OCI-LY3 (cell line): Measurements from ENCODE around the gene HIRIP3.
"Not testable (repeated sequence)": the region's sequence is repeated elsewhere in the genome, so short reads cannot be mapped to it uniquely, and the experiment has no call there.

Experiments
- H2AFZ ChIP-seq: fragments of 200-600, 300-600 bp; shearing (Covaris generic); 2 replicates; pipeline ENCODE4 v1.6.0; 2014; ENCODE audit warnings: antibody characterized with exemption, low read depth, low read length
- H3K27ac ChIP-seq: fragments of 200-600, 300-600 bp; sonication (generic); 2 replicates; pipeline ENCODE4 v1.5.1; 2014; ENCODE audit warnings: mild to moderate bottlenecking, low read length, moderate library complexity, mixed read lengths
- H3K27me3 ChIP-seq: fragments of 200-600, 300-600 bp; sonication (generic); 2 replicates; pipeline ENCODE4 v1.6.1; 2014; ENCODE audit warnings: low read depth, low read length, mixed read lengths
- H3K36me3 ChIP-seq: fragments of 200-600, 300-600 bp; sonication (generic); replicated peaks from 2 replicates; pipeline ENCODE3; 2014; ENCODE audit warnings: low read depth, low read length, mixed read lengths
- H3K4me1 ChIP-seq: fragments of 300-600, 200-600 bp; sonication (generic); 2 replicates; pipeline ENCODE4 v1.6.1; 2014; ENCODE audit warnings: low read length, mixed read lengths
- H3K4me2 ChIP-seq: fragments of 200-600, 300-600 bp; sonication (generic); 2 replicates; pipeline ENCODE4 v1.6.1; 2014; ENCODE audit warnings: low read length, mixed read lengths
- H3K4me3 ChIP-seq: fragments of 300-600, 200-600 bp; sonication (generic); 2 replicates; pipeline ENCODE4 v1.5.1; 2014; ENCODE audit warnings: antibody characterized with exemption, mild to moderate bottlenecking, low read length, moderate library complexity
- H3K79me2 ChIP-seq: fragments of 300-600, 200-600 bp; shearing (Covaris generic); 2 replicates; pipeline ENCODE4 v1.6.1; 2014; ENCODE audit warnings: mild to moderate bottlenecking, low read length, mixed read lengths
- H3K9ac ChIP-seq: fragments of 300-600, 200-600 bp; shearing (Covaris generic); 2 replicates; pipeline ENCODE4 v1.6.0; 2014; ENCODE audit warnings: mild to moderate bottlenecking, low read length, moderate library complexity
- H3K9me3 ChIP-seq: fragments of 200-600, 300-600 bp; shearing (Covaris generic); 2 replicates; pipeline ENCODE4 v1.6.1; 2014; ENCODE audit warnings: low read length, mixed read lengths; ENCODE audit not compliant: insufficient read depth
- H4K20me1 ChIP-seq: fragments of 200-600, 300-600 bp; sonication (generic); 2 replicates; pipeline ENCODE4 v1.6.1; 2016; ENCODE audit warnings: low read length, mixed read lengths; ENCODE audit not compliant: insufficient read depth
- EZH2phosphoT487 ChIP-seq: fragments of 200-600 bp; shearing (Covaris generic); IDR thresholded peaks from 2 replicates; pipeline ENCODE4 v1.6.1; 2018; ENCODE audit warnings: antibody characterized with exemption, mixed run types, low read depth
- TF ChIP-seq, protein P1 (sequence below): fragments of 200-600, 300-600 bp; sonication (generic); IDR thresholded peaks from 2 replicates; pipeline ENCODE4 v1.5.1; 2014; ENCODE audit warnings: antibody characterized with exemption, low read length, low read depth

Gene HIRIP3

DNA sequence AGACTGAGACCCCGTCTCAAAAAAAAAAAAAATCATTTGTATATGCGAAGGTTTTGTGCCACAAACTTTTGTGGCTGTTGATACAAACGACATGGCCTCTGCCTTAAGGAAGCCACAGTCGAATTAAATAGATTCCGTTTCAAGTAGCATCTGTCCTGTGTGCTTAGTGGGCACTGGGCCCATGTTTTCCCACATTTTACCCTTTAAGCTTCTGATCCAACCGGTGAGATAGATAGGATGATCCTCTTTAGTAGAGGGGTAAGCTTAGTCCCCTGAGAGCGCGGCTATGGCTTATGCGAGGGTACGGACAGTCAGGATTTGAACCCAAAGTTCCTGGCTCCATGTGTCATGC lies 34.3 kb downstream of the HIRIP3 start:
- H3K9me3 ChIP-seq, result no peaks in the 10 kb centered on the region
- TF ChIP-seq, protein P1, sequence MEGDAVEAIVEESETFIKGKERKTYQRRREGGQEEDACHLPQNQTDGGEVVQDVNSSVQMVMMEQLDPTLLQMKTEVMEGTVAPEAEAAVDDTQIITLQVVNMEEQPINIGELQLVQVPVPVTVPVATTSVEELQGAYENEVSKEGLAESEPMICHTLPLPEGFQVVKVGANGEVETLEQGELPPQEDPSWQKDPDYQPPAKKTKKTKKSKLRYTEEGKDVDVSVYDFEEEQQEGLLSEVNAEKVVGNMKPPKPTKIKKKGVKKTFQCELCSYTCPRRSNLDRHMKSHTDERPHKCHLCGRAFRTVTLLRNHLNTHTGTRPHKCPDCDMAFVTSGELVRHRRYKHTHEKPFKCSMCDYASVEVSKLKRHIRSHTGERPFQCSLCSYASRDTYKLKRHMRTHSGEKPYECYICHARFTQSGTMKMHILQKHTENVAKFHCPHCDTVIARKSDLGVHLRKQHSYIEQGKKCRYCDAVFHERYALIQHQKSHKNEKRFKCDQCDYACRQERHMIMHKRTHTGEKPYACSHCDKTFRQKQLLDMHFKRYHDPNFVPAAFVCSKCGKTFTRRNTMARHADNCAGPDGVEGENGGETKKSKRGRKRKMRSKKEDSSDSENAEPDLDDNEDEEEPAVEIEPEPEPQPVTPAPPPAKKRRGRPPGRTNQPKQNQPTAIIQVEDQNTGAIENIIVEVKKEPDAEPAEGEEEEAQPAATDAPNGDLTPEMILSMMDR, result no peak
- TF ChIP-seq EZH2phosphoT487, result no peak

DNA sequence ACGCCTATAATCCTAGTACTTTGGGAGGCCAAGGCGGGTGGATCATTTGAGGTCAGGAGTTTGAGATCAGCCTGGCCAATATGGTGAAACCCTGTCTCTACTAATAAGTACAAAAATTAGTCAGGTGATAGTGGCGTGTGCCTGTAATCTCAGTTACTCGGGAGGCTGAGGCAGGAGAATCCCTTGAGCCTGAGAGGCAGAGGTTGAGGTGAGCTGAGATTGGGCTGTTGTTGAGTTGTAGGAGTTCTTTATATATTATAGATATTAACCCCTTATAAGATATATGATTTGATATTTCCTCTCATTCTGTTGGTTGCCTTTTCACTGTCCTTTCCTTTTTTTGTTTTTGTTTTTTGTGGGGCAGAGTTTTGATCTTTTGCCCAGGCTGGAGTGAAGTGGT lies 35.6 kb downstream of the HIRIP3 start:
- H3K79me2 ChIP-seq, H3K9me3 ChIP-seq, H3K4me2 ChIP-seq, H3K36me3 ChIP-seq, H3K9ac ChIP-seq, H2AFZ ChIP-seq, H3K4me3 ChIP-seq, H3K27me3 ChIP-seq, H3K27ac ChIP-seq, H4K20me1 ChIP-seq: not testable (repeated sequence)
- peaks cover 14% of the 10 kb centered on the region for H3K4me1 ChIP-seq

More for the DNA sequence above, 34.3 kb downstream of the HIRIP3 start:
- H3K36me3 ChIP-seq, result no peaks in the 10 kb centered on the region
- peak overlapping the region; percentile 96 for H2AFZ ChIP-seq
- H3K4me2 ChIP-seq, result peak overlapping the region; percentile 98
- H3K4me3 ChIP-seq, result peak overlapping the region; percentile 88
- H3K27ac ChIP-seq, result no peak overlapping the region
- peaks cover 11% of the 10 kb centered on the region for H3K4me1 ChIP-seq
- H3K9ac ChIP-seq, result peak overlapping the region; percentile 73
- H3K27me3 ChIP-seq, result no peaks in the 10 kb centered on the region
- no peaks in the 10 kb centered on the region for H3K79me2 ChIP-seq
- H4K20me1 ChIP-seq, result no peaks in the 10 kb centered on the region

DNA sequence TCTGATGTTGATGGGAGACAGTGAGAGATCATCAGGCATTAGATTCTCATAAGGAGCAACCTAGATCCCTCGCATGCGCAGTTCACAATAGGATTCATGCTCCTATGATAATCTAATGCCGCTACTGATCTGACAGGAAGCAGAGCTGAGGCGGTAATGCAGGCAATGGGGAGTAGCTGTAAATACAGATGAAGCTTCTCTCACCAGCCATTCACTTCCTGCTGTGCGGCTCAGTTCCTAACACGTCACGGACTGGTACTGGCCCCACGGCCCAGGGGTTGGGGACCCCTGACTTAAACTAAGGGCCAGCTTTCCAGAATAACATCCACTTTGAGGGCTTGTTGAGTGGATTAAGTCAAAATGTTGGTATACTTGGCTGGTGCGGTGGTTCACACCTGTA lies 36.1 kb downstream of the HIRIP3 start:
- TF ChIP-seq, protein P1, result no peak
- TF ChIP-seq EZH2phosphoT487, result no peak
- no peak overlapping the region for H3K9ac ChIP-seq
- no peaks in the 10 kb centered on the region for H3K36me3 ChIP-seq
- H3K4me1 ChIP-seq, result peaks cover 17% of the 10 kb centered on the region
- H4K20me1 ChIP-seq, result no peaks in the 10 kb centered on the region
- no peaks in the 10 kb centered on the region for H3K27me3 ChIP-seq
- H2AFZ ChIP-seq, result no peak overlapping the region
- H3K4me2 ChIP-seq, result no peak overlapping the region
- H3K79me2 ChIP-seq, result no peaks in the 10 kb centered on the region
- H3K27ac ChIP-seq, result no peak overlapping the region
- H3K9me3 ChIP-seq, result no peaks in the 10 kb centered on the region
- no peak overlapping the region for H3K4me3 ChIP-seq

DNA sequence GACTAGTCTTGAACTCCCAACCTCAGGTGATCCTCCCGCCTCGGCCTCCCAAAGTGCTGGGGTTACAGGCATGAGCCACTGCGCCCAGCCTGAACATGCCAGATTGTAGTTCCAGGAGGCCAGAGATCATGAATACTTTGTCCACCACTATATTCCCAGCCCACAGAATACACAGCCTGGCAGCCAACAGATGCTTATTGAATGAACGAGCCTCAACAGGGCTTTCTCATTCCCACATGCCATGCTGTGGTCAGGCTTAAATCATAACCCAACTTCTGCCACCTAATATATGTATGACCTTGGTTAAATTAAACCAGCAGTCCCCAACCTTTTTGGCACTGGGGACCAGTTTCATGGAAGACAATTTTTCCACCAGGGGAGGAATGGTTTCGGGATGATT lies 36.7 kb downstream of the HIRIP3 start:
- H3K9ac ChIP-seq, result no peak overlapping the region

More for the DNA sequence above, 36.7 kb downstream of the HIRIP3 start:
- Histone ChIP-seq H3K79me2 (no peaks in the 10 kb centered on the region), H3K27ac (no peak overlapping the region), H3K27me3 (no peaks in the 10 kb centered on the region), H3K4me1 (peaks cover 17% of the 10 kb centered on the region), H4K20me1 (no peaks in the 10 kb centered on the region), H3K9me3 (no peaks in the 10 kb centered on the region), H3K4me2 (no peak overlapping the region), H3K4me3 (no peak overlapping the region), H2AFZ (no peak overlapping the region), H3K36me3 (no peaks in the 10 kb centered on the region)
- TF ChIP-seq, protein P1, result no peak
- no peak for TF ChIP-seq EZH2phosphoT487
